Measurements from ENCODE around the gene PRSS50.

Gene PRSS50

DNA sequence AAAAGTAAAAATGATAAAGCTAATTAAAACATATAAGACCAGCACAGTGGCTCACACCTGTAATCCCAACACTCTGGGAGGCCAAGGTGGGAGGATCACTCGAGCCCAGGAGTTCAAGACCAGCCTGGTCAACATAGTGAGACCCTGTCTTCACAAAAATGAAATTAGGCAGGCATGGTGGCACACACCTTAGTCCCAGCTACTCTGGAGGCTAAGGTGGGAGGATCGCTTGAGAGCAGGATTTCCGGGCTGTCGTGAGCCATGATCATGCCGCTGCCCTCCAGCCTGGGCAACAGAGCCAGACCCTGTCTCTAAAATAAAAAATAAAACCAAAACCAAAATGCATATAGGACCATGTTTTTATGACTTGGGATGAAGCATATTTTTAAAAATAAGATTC lies 4.8 kb upstream of the PRSS50 start:
- Histone ChIP-seq H3K4me1 (ENCODE audit: insufficient read depth, low read length) (peaks cover 11% of the 10 kb centered on the region), H3K27me3 (ENCODE audit: insufficient read depth, low read length) (no peaks in the 10 kb centered on the region), H3K9ac (ENCODE audit: low read depth, low read length) (no peak overlapping the region), H3K4me3 (ENCODE audit: low read length) (no peak overlapping the region), H3K36me3 (ENCODE audit: insufficient read depth, low read depth, low read length) (no peaks in the 10 kb centered on the region), H3K27ac (ENCODE audit: low read length) (no peak overlapping the region), H3K9me3 (ENCODE audit: insufficient read depth, low read depth, low read length) (no peaks in the 10 kb centered on the region)

DNA sequence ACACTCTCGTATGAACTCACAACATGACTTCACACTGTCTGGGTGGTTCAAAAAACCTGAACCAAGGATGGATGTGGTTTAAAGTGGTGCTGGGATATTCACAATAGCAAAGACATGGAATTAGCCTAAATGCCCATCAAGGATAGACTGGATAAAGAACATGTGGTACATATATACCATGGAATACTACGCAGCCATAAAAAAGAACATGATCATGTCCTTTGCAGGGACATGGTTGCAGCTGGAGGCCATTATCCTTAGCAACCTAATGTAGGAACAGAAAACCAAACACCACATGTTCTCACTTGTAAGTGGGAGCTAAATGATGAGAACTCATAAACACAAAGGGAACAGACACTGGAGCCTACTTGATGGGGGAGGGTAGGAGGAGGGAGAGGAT lies 3.3 kb upstream of the PRSS50 start:
- Histone ChIP-seq H3K27ac (ENCODE audit: low read length) (no peak overlapping the region), H3K36me3 (ENCODE audit: insufficient read depth, low read depth, low read length) (no peaks in the 10 kb centered on the region), H3K4me1 (ENCODE audit: insufficient read depth, low read length) (peaks cover 4% of the 10 kb centered on the region), H3K27me3 (ENCODE audit: insufficient read depth, low read length) (no peaks in the 10 kb centered on the region), H3K9me3 (ENCODE audit: insufficient read depth, low read depth, low read length) (no peaks in the 10 kb centered on the region), H3K4me3 (ENCODE audit: low read length) (no peak overlapping the region), H3K9ac (ENCODE audit: low read depth, low read length) (no peak overlapping the region)

DNA sequence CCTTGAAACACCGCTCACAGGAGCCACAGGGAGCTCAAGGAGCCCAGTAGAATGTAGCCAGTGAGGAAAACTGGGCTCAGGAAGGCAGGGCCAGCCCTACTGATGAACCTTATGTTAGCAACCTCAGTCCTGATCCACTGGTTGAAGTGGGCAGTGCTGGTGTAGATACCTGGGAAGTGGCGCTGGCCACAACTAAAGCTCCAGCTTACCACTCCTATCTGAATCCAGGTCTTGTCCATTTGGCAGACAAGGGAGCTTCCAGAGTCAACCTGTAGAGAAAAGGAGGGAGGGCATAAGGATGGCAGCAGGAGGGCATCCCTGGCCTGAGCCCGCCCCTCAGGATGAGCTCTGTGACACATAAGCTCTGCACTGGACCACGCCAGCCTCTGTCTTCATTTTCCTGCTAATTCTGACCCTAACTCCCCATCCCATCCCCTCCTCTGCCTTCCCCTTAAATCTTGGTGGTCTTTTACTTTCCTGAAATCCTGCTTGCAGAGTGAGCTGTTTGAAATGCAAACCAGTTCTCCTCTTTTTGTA lies 2.1 kb upstream of the PRSS50 start:
- no peaks in the 10 kb centered on the region for H3K4me1 ChIP-seq (ENCODE audit: insufficient read depth, low read length)
- no peak overlapping the region for H3K4me3 ChIP-seq (ENCODE audit: low read length)
- no peaks in the 10 kb centered on the region for H3K36me3 ChIP-seq (ENCODE audit: insufficient read depth, low read depth, low read length)
- H3K27ac ChIP-seq (ENCODE audit: low read length) = no peak overlapping the region
- no peaks in the 10 kb centered on the region for H3K27me3 ChIP-seq (ENCODE audit: insufficient read depth, low read length)
- H3K9me3 ChIP-seq (ENCODE audit: insufficient read depth, low read depth, low read length) = no peaks in the 10 kb centered on the region
- H3K9ac ChIP-seq (ENCODE audit: low read depth, low read length) = no peak overlapping the region

DNA sequence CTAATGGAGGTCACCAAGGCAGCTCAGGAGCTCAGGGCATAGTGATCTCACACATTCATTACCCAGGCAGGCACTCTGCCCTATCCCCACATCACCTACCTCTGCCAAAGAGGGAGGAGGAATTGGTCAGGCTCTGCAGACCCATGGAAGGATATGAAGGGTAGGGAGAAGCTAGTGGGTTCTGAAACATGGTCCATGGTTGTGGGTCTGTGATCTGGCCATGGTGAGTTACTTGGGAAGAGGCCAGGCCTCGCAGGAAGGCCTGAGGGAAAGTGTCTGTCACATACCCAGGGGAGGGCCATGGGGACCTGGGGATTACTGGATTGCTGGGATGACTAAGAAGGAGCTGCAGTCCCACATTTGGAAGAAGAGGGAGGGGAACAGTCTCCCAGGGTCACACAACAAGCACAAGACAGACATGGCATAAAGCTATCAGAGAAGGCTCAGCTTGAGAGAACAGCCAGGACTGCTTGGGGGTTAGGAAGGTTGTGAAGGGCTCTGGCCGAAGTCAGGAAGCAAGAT lies 1.4 kb upstream of the PRSS50 start:
- Histone ChIP-seq H3K4me1 (ENCODE audit: insufficient read depth, low read length) (no peaks in the 10 kb centered on the region), H3K36me3 (ENCODE audit: insufficient read depth, low read depth, low read length) (no peaks in the 10 kb centered on the region), H3K27ac (ENCODE audit: low read length) (no peak overlapping the region), H3K4me3 (ENCODE audit: low read length) (no peak overlapping the region), H3K27me3 (ENCODE audit: insufficient read depth, low read length) (no peaks in the 10 kb centered on the region), H3K9me3 (ENCODE audit: insufficient read depth, low read depth, low read length) (no peaks in the 10 kb centered on the region), H3K9ac (ENCODE audit: low read depth, low read length) (no peak overlapping the region)

DNA sequence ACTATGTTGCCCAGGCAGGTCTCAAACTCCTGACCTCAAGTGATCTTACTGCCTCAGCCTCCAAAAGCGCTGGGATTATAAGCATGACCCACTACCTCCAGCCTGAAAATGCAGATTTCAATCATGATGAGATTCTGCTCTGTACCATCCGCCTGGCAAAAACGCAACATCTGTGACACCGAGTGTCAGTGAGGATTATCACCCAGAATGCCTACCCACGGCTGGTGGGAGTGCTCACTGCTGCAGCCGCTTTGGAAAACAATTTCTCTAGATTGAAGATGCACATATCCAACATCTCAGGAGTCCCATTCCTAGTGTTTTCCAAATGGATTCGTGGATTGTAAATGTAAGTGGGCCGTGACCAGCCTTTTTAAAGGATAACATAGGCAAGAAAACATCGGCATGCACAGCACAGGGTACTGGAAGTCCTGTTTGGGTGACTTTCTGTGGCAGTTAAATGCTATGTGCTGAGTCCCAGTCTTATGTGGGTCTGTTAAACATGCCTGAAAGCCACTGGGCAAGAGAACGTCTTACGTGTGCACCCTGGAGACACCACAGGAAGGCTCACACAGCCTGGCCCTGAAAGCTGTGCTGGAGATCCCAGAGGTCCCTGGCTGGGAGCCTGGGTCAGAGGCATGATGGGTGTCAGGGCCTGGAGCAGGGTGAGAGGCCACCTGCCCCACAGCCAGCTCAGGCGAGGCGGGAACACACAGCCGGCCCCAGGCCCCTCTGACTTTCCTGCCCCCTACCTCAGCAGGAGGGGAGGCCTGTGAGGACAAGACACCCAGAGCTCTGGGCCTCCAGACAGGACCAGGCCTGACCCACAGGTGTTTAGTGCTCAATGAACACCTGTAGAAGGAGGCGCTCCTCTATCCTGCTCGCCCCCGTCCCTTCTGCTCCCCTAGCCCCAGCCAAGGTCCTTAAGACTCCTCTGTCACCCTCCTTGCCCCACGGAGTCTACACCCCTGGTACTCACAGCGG lies 918 bp downstream of the PRSS50 start:
- Histone ChIP-seq H3K4me1 (ENCODE audit: insufficient read depth, low read length) (no peaks in the 10 kb centered on the region), H3K27me3 (ENCODE audit: insufficient read depth, low read length) (no peaks in the 10 kb centered on the region), H3K36me3 (ENCODE audit: insufficient read depth, low read depth, low read length) (no peaks in the 10 kb centered on the region), H3K27ac (ENCODE audit: low read length) (no peak overlapping the region), H3K9ac (ENCODE audit: low read depth, low read length) (no peak overlapping the region), H3K9me3 (ENCODE audit: insufficient read depth, low read depth, low read length) (no peaks in the 10 kb centered on the region), H3K4me3 (ENCODE audit: low read length) (no peak overlapping the region)

DNA sequence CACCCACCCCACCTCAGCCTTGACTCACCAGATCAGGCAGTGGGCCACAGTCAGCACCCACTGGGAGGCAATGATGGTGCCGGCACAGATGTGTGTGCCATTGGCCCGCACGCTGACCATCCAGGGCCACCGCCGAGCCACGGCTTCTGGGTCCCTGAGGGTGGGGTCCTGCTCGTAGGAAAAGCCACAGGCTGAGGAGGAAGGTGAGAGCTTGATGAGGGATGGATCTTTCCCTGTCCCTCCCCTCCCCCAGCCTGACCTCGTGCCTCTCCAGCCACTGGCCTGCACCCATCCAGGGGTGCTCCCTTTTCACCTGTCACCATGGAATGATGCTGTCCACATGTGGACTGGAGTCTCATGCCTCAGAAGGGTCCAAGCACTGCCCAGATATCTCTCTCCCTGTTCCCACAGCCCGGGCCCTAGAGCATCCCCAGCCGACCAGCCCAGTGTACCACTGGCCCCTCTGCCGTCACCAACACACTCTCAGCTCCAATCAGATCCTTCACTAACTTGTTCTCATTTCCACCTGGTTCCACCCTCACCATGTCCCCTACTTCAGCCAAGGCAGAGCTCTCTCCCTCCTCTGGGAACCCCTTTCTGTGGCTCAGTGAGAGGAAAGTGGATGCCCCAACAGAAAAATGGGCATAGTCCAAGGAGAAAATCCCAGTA lies 2.0 kb downstream of the PRSS50 start:
- Histone ChIP-seq H3K9me3 (ENCODE audit: insufficient read depth, low read depth, low read length) (no peaks in the 10 kb centered on the region), H3K9ac (ENCODE audit: low read depth, low read length) (no peak overlapping the region), H3K36me3 (ENCODE audit: insufficient read depth, low read depth, low read length) (no peaks in the 10 kb centered on the region), H3K4me1 (ENCODE audit: insufficient read depth, low read length) (no peaks in the 10 kb centered on the region), H3K27me3 (ENCODE audit: insufficient read depth, low read length) (no peaks in the 10 kb centered on the region), H3K4me3 (ENCODE audit: low read length) (no peak overlapping the region), H3K27ac (ENCODE audit: low read length) (no peak overlapping the region)

DNA sequence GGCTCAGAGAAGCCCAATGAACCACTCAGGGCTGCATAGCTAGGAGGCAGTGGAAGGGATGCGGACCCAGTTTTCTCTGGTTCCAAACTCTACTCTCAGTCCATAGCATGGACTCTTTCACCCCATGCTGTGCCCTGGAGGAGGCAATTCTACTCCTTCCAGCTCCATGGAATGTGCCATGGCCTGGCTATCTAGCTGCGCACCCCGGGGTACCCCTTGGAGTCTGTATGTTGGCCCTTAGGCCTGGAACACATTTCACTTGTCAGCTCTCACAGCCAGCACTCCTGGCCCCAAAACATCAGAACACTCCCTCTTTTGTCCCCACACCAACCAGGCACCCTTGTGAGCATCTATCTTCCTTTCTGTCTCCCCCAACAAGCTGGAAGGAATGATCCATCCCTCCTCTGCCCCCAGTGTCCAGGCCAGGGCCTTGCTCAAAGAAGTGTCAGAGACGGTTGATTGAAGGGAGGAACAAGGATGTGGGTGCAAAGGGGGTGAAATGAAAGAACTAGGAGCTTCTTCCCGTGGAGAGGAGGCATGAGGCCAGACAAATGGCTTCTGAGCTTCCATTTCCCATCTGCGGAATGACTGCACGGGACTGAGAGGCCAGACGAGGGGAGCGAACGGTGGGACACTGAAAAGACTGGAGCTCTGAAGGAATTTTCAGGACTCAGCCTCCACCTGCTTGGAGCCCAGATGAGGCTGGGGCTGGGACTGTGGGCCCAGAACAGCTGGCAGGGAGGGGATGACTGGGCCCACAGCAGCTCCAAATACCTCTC lies 2.8 kb downstream of the PRSS50 start:
- Histone ChIP-seq H3K36me3 (ENCODE audit: insufficient read depth, low read depth, low read length) (no peaks in the 10 kb centered on the region), H3K27ac (ENCODE audit: low read length) (no peak overlapping the region), H3K4me3 (ENCODE audit: low read length) (no peak overlapping the region), H3K27me3 (ENCODE audit: insufficient read depth, low read length) (no peaks in the 10 kb centered on the region), H3K9me3 (ENCODE audit: insufficient read depth, low read depth, low read length) (no peaks in the 10 kb centered on the region), H3K4me1 (ENCODE audit: insufficient read depth, low read length) (no peaks in the 10 kb centered on the region), H3K9ac (ENCODE audit: low read depth, low read length) (no peak overlapping the region)

DNA sequence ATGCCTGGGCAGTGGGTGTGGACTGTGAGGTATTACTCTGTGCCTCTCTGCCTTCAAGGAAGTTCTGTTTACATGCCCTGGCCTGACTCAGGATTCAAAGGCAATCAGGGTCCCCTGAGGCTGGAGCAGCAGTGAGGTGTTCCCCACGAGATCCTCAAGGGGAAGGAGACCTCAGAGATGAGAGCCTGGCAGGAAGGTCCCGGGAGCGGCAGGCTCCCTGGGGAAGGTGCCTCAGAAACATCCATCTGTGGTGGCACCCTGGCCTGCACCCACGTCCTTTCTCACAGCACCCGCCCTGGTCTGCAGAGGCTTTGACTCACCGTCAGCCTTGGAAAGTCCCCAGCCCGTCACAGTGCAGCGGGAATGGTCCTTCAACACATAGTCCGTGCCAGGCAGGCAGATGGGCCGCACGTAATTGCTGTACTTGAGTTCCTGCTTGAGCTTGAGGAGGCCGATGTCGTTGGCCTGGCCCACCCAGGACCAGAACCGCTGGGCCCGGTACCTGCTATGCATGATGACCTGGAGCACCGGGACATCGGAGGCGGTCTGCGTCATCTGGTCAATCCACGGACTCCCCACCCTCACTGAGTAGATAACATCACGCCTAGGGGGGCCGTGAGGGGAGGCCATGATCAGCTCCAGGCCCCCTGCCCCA lies 3.6 kb downstream of the PRSS50 start:
- Histone ChIP-seq H3K4me1 (ENCODE audit: insufficient read depth, low read length) (no peaks in the 10 kb centered on the region), H3K9me3 (ENCODE audit: insufficient read depth, low read depth, low read length) (no peaks in the 10 kb centered on the region), H3K9ac (ENCODE audit: low read depth, low read length) (no peak overlapping the region), H3K4me3 (ENCODE audit: low read length) (no peak overlapping the region), H3K27me3 (ENCODE audit: insufficient read depth, low read length) (no peaks in the 10 kb centered on the region), H3K36me3 (ENCODE audit: insufficient read depth, low read depth, low read length) (no peaks in the 10 kb centered on the region), H3K27ac (ENCODE audit: low read length) (no peak overlapping the region)

DNA sequence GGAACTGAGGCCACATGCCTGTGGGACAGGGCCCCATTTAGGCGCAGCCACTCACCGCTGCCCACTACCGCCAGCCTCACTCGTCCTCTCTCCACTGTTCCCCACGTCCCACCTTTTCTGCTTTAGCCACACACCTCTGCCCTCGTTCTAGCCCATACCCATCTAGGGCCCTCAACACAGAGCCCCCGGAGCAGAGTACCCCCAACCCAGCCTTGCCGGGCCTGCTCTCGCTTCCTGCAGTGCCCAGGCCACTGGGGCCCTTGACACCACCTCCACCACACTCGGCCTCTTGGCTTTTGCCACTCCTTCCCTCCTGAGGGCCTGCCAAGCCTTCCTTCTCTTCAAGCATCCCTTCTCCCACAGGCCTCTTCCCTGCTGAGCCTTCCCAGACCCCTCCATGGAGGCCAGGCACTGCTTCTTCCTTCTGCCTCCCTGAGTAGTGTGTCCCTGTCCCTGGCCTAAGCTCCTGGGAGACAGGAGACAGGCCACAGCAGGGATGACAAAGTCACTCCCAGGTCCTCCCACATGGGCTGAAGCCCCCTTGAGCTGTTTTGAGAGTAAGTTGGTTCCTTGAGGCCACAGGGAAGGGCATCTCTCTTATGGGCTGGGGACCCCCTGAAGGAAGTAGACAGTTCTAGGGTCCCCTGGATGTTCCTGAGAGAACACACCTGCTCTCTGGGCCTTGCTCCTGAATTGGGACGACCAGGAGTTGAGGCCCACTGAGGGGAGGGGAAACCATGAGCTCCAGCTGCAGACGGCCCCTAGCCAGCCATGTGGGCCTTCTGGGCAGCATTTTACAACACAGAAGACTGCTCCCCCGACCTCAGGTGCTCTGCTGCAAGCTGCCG lies 4.4 kb downstream of the PRSS50 start:
- H3K36me3 ChIP-seq (ENCODE audit: insufficient read depth, low read depth, low read length) = no peaks in the 10 kb centered on the region
- no peaks in the 10 kb centered on the region for H3K4me1 ChIP-seq (ENCODE audit: insufficient read depth, low read length)
- no peak overlapping the region for H3K4me3 ChIP-seq (ENCODE audit: low read length)
- no peaks in the 10 kb centered on the region for H3K9me3 ChIP-seq (ENCODE audit: insufficient read depth, low read depth, low read length)
- H3K9ac ChIP-seq (ENCODE audit: low read depth, low read length) = no peak overlapping the region
- H3K27ac ChIP-seq (ENCODE audit: low read length) = no peak overlapping the region
- H3K27me3 ChIP-seq (ENCODE audit: insufficient read depth, low read length) = no peaks in the 10 kb centered on the region

DNA sequence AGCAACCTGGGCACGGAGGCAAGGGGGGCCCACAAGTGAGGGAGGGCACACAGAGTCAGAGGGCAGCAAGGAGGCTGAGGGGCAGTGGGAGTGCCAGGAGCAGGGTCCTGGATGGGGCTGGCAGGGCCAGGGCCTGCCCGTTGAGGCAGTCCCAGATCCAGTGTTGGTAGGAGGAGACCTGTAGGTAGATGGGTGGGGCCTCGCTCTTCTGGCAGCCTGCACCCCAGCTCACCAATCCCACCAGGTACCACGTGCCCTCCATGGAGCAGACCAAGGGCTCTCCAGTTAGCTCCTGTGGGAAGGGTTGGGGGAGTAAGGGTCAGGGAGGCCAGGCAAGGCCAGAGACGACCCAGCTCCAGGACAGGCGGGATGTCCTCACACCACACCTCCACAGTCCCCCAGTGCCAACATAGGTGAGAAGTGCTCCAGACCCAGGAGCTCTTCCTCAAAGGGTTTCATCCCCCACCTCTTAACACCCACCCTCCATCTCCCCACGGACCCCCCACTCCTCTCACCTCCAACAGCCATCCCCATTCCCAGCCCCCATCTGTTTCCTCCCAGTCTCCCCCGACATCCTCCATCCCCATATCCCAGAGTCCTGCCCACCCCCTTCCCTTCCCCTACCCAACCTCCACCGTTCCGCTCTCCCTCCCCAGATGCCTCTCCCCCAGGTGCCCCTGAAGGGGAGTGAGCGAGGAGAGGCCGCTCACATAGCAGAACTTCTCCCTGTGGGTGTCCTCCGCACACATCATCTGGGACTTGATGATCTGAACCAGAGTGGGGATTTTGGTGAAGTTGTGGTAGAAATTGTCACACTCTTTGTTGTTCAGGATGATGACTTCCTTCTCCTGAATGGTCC lies 5.2 kb downstream of the PRSS50 start:
- H3K27me3 ChIP-seq (ENCODE audit: insufficient read depth, low read length) = no peaks in the 10 kb centered on the region
- H3K36me3 ChIP-seq (ENCODE audit: insufficient read depth, low read depth, low read length) = no peaks in the 10 kb centered on the region
- H3K27ac ChIP-seq (ENCODE audit: low read length) = no peak overlapping the region
- no peaks in the 10 kb centered on the region for H3K9me3 ChIP-seq (ENCODE audit: insufficient read depth, low read depth, low read length)
- no peaks in the 10 kb centered on the region for H3K4me1 ChIP-seq (ENCODE audit: insufficient read depth, low read length)
- H3K4me3 ChIP-seq (ENCODE audit: low read length) = no peak overlapping the region
- no peak overlapping the region for H3K9ac ChIP-seq (ENCODE audit: low read depth, low read length)

Data from iPS-20b (cell line).